ENCODE data around the gene INPP4B.

DNA sequence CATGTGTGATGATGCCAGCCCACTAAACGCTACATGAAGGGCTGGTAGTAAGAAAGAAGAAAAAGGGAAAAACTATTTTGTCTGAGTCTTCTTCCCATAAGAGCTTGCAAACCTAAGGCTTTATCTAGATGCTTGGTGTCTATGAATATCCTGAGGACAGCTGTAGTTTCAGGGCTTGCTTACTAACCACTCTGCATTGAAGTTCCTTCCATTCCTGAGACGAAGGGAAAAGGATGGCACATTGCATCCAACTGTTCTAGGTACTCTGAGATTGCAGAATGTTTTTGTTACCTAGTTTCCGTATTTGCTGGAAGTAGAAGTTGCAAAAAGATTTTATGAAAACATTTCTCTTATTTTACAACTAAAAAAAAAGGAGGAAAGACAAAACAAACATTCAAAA lies 665.1 kb downstream of the INPP4B start:
- TF ChIP-seq, protein P1, sequence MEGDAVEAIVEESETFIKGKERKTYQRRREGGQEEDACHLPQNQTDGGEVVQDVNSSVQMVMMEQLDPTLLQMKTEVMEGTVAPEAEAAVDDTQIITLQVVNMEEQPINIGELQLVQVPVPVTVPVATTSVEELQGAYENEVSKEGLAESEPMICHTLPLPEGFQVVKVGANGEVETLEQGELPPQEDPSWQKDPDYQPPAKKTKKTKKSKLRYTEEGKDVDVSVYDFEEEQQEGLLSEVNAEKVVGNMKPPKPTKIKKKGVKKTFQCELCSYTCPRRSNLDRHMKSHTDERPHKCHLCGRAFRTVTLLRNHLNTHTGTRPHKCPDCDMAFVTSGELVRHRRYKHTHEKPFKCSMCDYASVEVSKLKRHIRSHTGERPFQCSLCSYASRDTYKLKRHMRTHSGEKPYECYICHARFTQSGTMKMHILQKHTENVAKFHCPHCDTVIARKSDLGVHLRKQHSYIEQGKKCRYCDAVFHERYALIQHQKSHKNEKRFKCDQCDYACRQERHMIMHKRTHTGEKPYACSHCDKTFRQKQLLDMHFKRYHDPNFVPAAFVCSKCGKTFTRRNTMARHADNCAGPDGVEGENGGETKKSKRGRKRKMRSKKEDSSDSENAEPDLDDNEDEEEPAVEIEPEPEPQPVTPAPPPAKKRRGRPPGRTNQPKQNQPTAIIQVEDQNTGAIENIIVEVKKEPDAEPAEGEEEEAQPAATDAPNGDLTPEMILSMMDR (conservative IDR thresholded peaks at IDR 0.05; ENCODE audit: low read depth, low read length), result no peak
- TF ChIP-seq EZH2 (IDR thresholded peaks at IDR 0.05; ENCODE audit: low read length, unreplicated experiment) (no peak), EZH2phosphoT487 (IDR thresholded peaks at IDR 0.05; ENCODE audit: borderline replicate concordance, low read length) (no peak)

All from PC-3 (cell line).